ENCODE results near the gene SPIRE1. TPM values are rescaled to one million over a fixed set of nuclear protein-coding genes. Genes with fewer than 3 reads are reported as not detected.

SPIRE1 gene
- total RNA-seq (1 to 10 TPM in 4 of 5 experiments, under 1 TPM in 1; 0.97 to 2.9 (median 1.6) TPM), polyA plus RNA-seq (under 1 TPM in 1 of 2 donors, not detected in 1; 0.66 TPM), total RNA-seq (1.1 reads per million)

- Histone ChIP-seq H3K9me3 (ENCODE audit: control insufficient read depth in 2 of 3, low read length in 3 of 3) (no peaks in the 10 kb centered on the region), H3K4me1 (ENCODE audit: control insufficient read depth in 2 of 2, insufficient read depth in 2 of 2, low read length in 2 of 2) (peaks cover 7 to 10% of the 10 kb centered on the region in 2 donors), H3K27ac (ENCODE audit: low read depth, low read length) (no peak within 1 kb of the TSS), H3K27me3 (ENCODE audit: control insufficient read depth in 2 of 2, insufficient read depth in 2 of 2, low read length in 2 of 2) (no peaks in the 10 kb centered on the region), H3K36me3 (ENCODE audit: control insufficient read depth in 2 of 3, insufficient read depth in 3 of 3, low read length in 3 of 3) (no peaks in the 10 kb centered on the region), H3K4me3 (ENCODE audit: low read length) (peak within 1 kb of the TSS; percentile 55)
- Mint-ChIP-seq H3K27me3 (peaks cover 0 to 27% (median 16%) of the 10 kb centered on the region in 5 donors), H3K36me3 (peaks cover 0 to 5% (median 0%) of the 10 kb centered on the region in 5 donors), H3K9me3 (no peaks in the 10 kb centered on the region), H3K27ac (peak within 1 kb of the TSS in 6 of 9 donors; percentile 23 to 81 (median 64)), H3K4me1 (peaks cover 14 to 31% (median 15%) of the 10 kb centered on the region in 7 donors), H3K4me3 (peak within 1 kb of the TSS; percentile 80 to 97 (median 90))
- ChIA-PET CTCF (interaction anchor here (0.6 kb wide), 1 partner anchor 266 kb away, joined by 3 read pairs; no protein-coding TSS in a partner anchor), POLR2A (no interaction called here)
- ATAC-seq (peak; percentile 76), DNase-seq (peak in 7 of 9 donors; percentile 16 to 65 (median 27))
- intact Hi-C loops (cut with micrococcal nuclease) = loop anchor here (1.0 to 5.0 kb wide), 5 partner anchors 44 to 387 kb away; partner anchors contain the start of genes AFG3L2 (in 1 of the 2), CEP76 (in 1 of the 2), PRELID3A (in 1 of the 2) and PSMG2 (in 1 of the 2)
These were observed at the start of gene SPIRE1 for GRCh38 chr18:12657684-12658425. Gene SPIRE1 (minus strand): TSS chr18:12658107. CDS start chr18:12657866, 241 bp downstream.

- Mint-ChIP-seq H3K4me1 (peaks cover 36 to 62% (median 50%) of the 10 kb centered on the region in 7 donors), H3K4me3 (peak overlapping the region; percentile 92 to 99 (median 98)), H3K36me3 (peaks cover 0 to 16% (median 11%) of the 10 kb centered on the region in 5 donors), H3K27ac (peak overlapping the region; percentile 91 to 100 (median 96)), H3K27me3 (no peaks in the 10 kb centered on the region), H3K9me3 (no peaks in the 10 kb centered on the region)
- Histone ChIP-seq H3K27me3 (ENCODE audit: control insufficient read depth in 2 of 2, insufficient read depth in 2 of 2, low read length in 2 of 2) (no peaks in the 10 kb centered on the region), H3K27ac (ENCODE audit: low read depth, low read length) (peak overlapping the region; percentile 96), H3K4me1 (ENCODE audit: control insufficient read depth in 2 of 2, insufficient read depth in 2 of 2, low read length in 2 of 2) (peaks cover 17 to 20% of the 10 kb centered on the region in 2 donors), H3K9me3 (ENCODE audit: control insufficient read depth in 2 of 3, low read length in 3 of 3) (no peaks in the 10 kb centered on the region), H3K4me3 (ENCODE audit: low read length) (peak overlapping the region; percentile 97), H3K36me3 (ENCODE audit: control insufficient read depth in 2 of 3, insufficient read depth in 3 of 3, low read length in 3 of 3) (peaks cover 7 to 34% (median 11%) of the 10 kb centered on the region in 3 experiments)
- ChIA-PET CTCF (interaction anchor here (1.2 to 1.5 kb wide), 2 partner anchors 23 to 375 kb away, joined by 3 to 4 read pairs; no protein-coding TSS in a partner anchor), POLR2A (interaction anchor here (0.7 to 2.8 kb wide), 6 partner anchors 71 to 897 kb away, joined by 3 to 15 read pairs (median 4); partner anchors contain the start of genes PTPN2 and SEH1L)
- no peak for DNase-seq
- no peak for ATAC-seq
- intact Hi-C loops (cut with micrococcal nuclease) = loop anchor here (1.0 to 10.0 kb wide), 13 partner anchors 23 to 1021 kb away; partner anchors contain the start of genes IMPA2 (in 2 of the 2), AFG3L2 (in 1 of the 2), CEP192 (in 1 of the 2) and CHMP1B (in 1 of the 2)
These were observed 45.8 kb upstream of the SPIRE1 start for GRCh38 chr18:12703664-12704063.

- Mint-ChIP-seq H3K9me3 (no peaks in the 10 kb centered on the region), H3K27me3 (no peaks in the 10 kb centered on the region), H3K4me1 (peaks cover 36 to 66% (median 50%) of the 10 kb centered on the region in 7 donors), H3K4me3 (peak overlapping the region; percentile 92 to 99 (median 98)), H3K27ac (peak overlapping the region; percentile 91 to 100 (median 96)), H3K36me3 (peaks cover 0 to 19% (median 14%) of the 10 kb centered on the region in 5 donors)
- peak overlapping the region; percentile 97 for H3K4me3 ChIP-seq (ENCODE audit: low read length)
- CTCF ChIA-PET = interaction anchor here (1.2 to 1.5 kb wide), 2 partner anchors 24 to 375 kb away, joined by 3 to 4 read pairs; no protein-coding TSS in a partner anchor
- peaks cover 17 to 20% of the 10 kb centered on the region in 2 donors for H3K4me1 ChIP-seq (ENCODE audit: control insufficient read depth in 2 of 2, insufficient read depth in 2 of 2, low read length in 2 of 2)
- H3K9me3 ChIP-seq (ENCODE audit: control insufficient read depth in 2 of 3, low read length in 3 of 3) = no peaks in the 10 kb centered on the region
- peaks cover 7 to 35% (median 11%) of the 10 kb centered on the region in 3 experiments for H3K36me3 ChIP-seq (ENCODE audit: control insufficient read depth in 2 of 3, insufficient read depth in 3 of 3, low read length in 3 of 3)
- no peak for DNase-seq
- intact Hi-C loops (cut with micrococcal nuclease) = loop anchor here (1.0 to 10.0 kb wide), 13 partner anchors 24 to 1022 kb away; partner anchors contain the start of genes IMPA2 (in 2 of the 2), AFG3L2 (in 1 of the 2), CEP192 (in 1 of the 2) and CHMP1B (in 1 of the 2)
- no peaks in the 10 kb centered on the region for H3K27me3 ChIP-seq (ENCODE audit: control insufficient read depth in 2 of 2, insufficient read depth in 2 of 2, low read length in 2 of 2)
- POLR2A ChIA-PET = interaction anchor here (0.7 to 2.8 kb wide), 10 partner anchors 8 to 897 kb away, joined by 3 to 15 read pairs (median 4); partner anchors contain the start of genes AFG3L2, PTPN2 and SEH1L
- peak overlapping the region; percentile 96 for H3K27ac ChIP-seq (ENCODE audit: low read depth, low read length)
- ATAC-seq = peak; percentile 62
These were observed 45.2 kb upstream of the SPIRE1 start for GRCh38 chr18:12703096-12703567.

GRCh38 chr18:12702221-12703095, 44.6 kb upstream of the SPIRE1 start, which contains the start of the genes CEP76 and PSMG2:
Gene CEP76 (minus strand): TSS chr18:12702723. CDS start chr18:12702548, 175 bp downstream.
Gene PSMG2 (plus strand): TSS chr18:12703042. CDS start chr18:12703108, 66 bp downstream.
- Mint-ChIP-seq H3K4me3 (peak within 1 kb of the TSS; percentile 92 to 99 (median 98)), H3K9me3 (no peaks in the 10 kb centered on the region), H3K4me1 (peaks cover 36 to 63% (median 50%) of the 10 kb centered on the region in 7 donors), H3K27ac (peak within 1 kb of the TSS; percentile 91 to 100 (median 96)), H3K27me3 (no peaks in the 10 kb centered on the region), H3K36me3 (peaks cover 0 to 15% (median 10%) of the 10 kb centered on the region in 5 donors)
- no peaks in the 10 kb centered on the region for H3K9me3 ChIP-seq (ENCODE audit: control insufficient read depth in 2 of 3, low read length in 3 of 3)
- peaks cover 4 to 28% (median 5%) of the 10 kb centered on the region in 3 experiments for H3K36me3 ChIP-seq (ENCODE audit: control insufficient read depth in 2 of 3, insufficient read depth in 3 of 3, low read length in 3 of 3)
- ATAC-seq = peak; percentile 89
- DNase-seq = peak; percentile 77 to 88 (median 84)
- CTCF ChIA-PET = interaction anchor here (0.5 to 1.5 kb wide), 4 partner anchors 18 to 374 kb away, joined by 3 to 4 read pairs (median 4); no protein-coding TSS in a partner anchor
- peak within 1 kb of the TSS; percentile 96 for H3K27ac ChIP-seq (ENCODE audit: low read depth, low read length)
- no peaks in the 10 kb centered on the region for H3K27me3 ChIP-seq (ENCODE audit: control insufficient read depth in 2 of 2, insufficient read depth in 2 of 2, low read length in 2 of 2)
- intact Hi-C loops (cut with micrococcal nuclease) = loop anchor here (1.0 to 10.0 kb wide), 17 partner anchors 8 to 1022 kb away; partner anchors contain the start of genes AFG3L2 (in 2 of the 2), CEP192 (in 2 of the 2), IMPA2 (in 2 of the 2) and CHMP1B (in 1 of the 2)
- peaks cover 17 to 20% of the 10 kb centered on the region in 2 donors for H3K4me1 ChIP-seq (ENCODE audit: control insufficient read depth in 2 of 2, insufficient read depth in 2 of 2, low read length in 2 of 2)
- POLR2A ChIA-PET = interaction anchor here (0.8 to 2.8 kb wide), 9 partner anchors 9 to 852 kb away, joined by 3 to 15 read pairs (median 5); partner anchors contain the start of genes AFG3L2, PTPN2 and SEH1L
- H3K4me3 ChIP-seq (ENCODE audit: low read length) = peak within 1 kb of the TSS; percentile 97

- H3K27me3 Mint-ChIP-seq = no peaks in the 10 kb centered on the region
- Histone ChIP-seq H3K27ac (ENCODE audit: low read depth, low read length) (peak overlapping the region; percentile 96), H3K27me3 (ENCODE audit: control insufficient read depth in 2 of 2, insufficient read depth in 2 of 2, low read length in 2 of 2) (no peaks in the 10 kb centered on the region), H3K4me1 (ENCODE audit: control insufficient read depth in 2 of 2, insufficient read depth in 2 of 2, low read length in 2 of 2) (peaks cover 17 to 20% of the 10 kb centered on the region in 2 donors), H3K4me3 (ENCODE audit: low read length) (peak overlapping the region; percentile 97), H3K9me3 (ENCODE audit: control insufficient read depth in 2 of 3, low read length in 3 of 3) (no peaks in the 10 kb centered on the region), H3K36me3 (ENCODE audit: control insufficient read depth in 2 of 3, insufficient read depth in 3 of 3, low read length in 3 of 3) (peaks cover 0 to 19% (median 0%) of the 10 kb centered on the region in 3 experiments)
- peak overlapping the region; percentile 92 to 99 (median 98) for H3K4me3 Mint-ChIP-seq
- CTCF ChIA-PET = interaction anchor here (1.2 kb wide), 1 partner anchor 23 kb away, joined by 4 read pairs; no protein-coding TSS in a partner anchor
- H3K4me1 Mint-ChIP-seq = peaks cover 34 to 58% (median 46%) of the 10 kb centered on the region in 7 donors
- H3K9me3 Mint-ChIP-seq = no peaks in the 10 kb centered on the region
- intact Hi-C loops (cut with micrococcal nuclease) = loop anchor here (5.0 to 10.0 kb wide), 5 partner anchors 44 to 1024 kb away; partner anchors contain the start of genes FAM210A (in 1 of the 2), IMPA2 (in 1 of the 2), RNMT (in 1 of the 2) and SPIRE1 (in 1 of the 2)
- peaks cover 0 to 11% (median 6%) of the 10 kb centered on the region in 5 donors for H3K36me3 Mint-ChIP-seq
- POLR2A ChIA-PET = interaction anchor here (0.8 to 2.0 kb wide), 2 partner anchors 290 to 324 kb away, joined by 3 to 14 read pairs; partner anchors contain the start of gene AFG3L2
- ATAC-seq (no peak), DNase-seq (no peak)
- peak overlapping the region; percentile 35 to 100 (median 96) for H3K27ac Mint-ChIP-seq
These were observed 43.3 kb upstream of the SPIRE1 start for GRCh38 chr18:12701161-12701560.

All from naive thymus-derived CD4-positive, alpha-beta T cell (primary cell).